SHP77 (cell line): ENCODE data around the gene INTS6.

Experiments used
- DNase-seq, 2 experiments: peaks; one replicate each; lab custom pipeline; 2025; lab: John Stamatoyannopoulos, UW

Gene INTS6

DNA sequence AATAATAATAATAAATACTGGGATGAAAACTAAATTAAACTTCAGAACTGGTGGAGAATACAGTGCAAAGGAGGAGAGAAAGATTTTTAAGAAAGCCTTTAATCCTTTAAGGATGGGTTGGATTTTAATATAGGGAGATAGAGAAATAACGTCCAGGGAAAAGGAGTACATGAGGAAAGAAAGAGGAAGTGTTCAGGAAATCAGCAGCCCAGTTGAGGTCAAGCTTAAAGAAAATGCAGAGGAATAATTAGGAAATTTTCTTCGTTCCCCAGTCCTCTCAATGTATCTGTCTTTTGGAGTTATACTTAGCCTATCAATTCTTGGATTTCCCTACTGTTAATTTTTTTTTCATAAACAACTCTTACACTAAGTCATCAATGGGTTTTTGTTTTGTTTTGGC lies 47.7 kb downstream of the INTS6 start:
- DNase-seq = no peak

DNA sequence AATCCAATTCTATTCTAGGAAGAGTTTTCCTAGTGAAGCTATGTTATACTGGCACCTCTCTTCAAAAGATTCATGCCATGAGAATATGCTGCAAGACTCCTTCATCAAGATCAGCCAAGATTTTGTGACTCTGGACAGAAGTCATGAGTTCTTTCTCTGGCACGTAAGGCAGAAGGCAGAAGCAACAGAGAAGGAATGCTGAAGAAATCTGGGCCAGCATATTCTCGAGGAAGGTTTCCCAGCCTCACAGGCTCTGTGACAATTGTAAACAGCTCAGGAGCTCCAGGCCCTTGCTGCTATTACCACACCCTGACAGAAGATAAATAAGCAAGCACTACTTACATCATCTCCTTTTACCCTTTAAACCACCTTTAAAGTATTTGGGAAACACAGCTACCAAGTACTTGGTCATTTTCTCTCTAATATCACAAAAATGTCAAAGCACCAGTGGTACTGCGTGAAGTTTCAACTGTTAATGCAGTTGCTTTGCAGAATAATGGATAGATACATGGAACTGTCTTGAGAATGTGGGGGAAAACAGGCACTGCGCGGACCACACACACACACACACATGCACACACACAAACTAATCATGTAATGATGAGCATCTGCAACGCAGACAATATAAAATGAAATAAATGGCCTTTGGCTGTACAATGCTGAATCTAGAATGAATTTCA lies 55.4 kb downstream of the INTS6 start:
- no peak for DNase-seq

DNA sequence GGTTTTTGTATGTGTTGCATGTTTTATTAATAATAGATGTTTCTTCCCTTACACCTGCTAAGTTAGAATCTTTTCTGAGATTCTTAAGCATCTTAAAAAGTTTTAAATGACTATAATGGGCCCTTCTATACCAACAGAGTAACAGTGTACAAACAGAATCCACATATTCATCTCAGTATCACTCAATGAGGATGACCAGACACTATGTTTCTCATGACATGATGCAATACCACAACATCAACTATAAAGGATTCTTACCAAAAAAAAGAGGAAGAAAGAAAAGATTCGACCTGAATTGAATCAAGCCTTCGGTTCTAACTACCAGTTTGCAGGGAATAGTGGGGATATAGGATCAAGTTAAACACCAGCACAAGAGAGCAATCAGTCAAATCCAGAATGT lies 56.5 kb downstream of the INTS6 start:
- DNase-seq = no peak

DNA sequence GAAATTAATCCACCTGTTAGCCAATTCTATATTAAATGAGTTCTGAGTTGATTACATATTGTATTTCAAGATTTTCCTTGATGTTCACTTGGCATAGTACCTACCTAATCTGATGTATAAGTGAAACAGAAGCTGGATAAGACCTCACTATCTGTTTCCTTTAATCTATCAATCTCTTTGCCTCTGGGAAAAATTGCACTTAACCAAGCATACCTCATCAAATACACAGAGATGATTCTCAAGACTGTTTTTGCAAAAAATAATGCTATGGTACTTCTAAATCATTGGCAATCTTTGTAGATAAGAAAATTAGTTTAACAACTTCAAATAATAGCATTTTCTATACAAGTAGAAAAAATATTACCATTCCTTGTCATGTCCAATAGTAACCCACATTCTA lies 58.1 kb downstream of the INTS6 start:
- no peak for DNase-seq

DNA sequence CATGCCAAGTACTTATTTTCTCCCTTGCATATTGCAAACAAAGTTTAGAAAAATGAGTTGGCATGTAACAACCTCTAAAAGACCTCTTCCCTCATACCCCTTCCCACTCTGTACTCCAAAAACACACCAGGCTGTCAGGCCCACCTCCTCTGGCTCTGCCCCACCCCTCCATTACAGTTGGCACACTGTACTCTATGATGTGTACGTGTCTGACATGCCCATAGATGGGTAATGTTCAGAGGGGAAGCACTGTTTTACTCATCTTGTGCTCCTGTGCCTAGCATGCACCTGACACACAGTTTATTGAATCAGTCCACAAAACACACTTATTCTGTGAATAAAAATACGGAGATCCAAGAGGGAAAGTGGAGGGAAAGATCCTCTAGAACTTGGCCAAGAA lies 67.7 kb downstream of the INTS6 start:
- DNase-seq = no peak

DNA sequence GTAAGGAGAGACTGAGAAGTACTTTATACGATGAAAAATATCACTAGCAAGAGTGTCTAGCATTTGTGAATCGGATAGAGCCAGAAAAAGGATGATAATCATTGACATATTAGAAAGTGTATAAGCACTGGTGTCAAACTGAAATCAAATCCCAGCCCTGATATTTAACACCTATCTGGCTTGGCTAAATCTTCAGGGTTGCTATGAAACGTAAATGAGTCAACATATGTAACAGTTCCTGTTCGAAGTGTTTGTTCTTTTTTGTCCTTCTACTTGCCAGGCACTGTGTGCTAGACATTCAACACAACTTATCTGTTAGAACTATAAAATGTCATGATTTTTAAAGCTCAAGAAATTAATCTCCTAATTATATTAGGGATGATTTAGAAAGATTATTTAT lies 72.6 kb downstream of the INTS6 start:
- DNase-seq = no peak

DNA sequence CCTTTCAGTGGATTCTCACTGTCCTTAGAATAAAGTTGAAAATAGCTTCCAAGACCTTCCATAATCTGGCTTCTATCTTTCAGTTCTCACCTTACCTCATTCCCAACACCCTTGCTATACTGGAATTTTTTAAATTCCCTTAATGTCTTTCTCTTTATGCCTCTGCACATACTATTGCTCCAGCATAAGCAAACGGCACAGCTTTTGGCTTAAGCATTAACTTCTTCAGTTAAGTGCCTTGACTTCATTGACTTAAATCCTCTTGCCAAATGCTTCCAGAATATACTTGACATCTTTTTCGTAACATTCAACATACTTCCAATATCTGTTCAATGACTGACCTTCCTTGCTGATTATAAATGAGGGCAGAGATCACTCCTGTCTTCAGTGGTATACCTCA lies 79.4 kb downstream of the INTS6 start:
- DNase-seq = no peak

DNA sequence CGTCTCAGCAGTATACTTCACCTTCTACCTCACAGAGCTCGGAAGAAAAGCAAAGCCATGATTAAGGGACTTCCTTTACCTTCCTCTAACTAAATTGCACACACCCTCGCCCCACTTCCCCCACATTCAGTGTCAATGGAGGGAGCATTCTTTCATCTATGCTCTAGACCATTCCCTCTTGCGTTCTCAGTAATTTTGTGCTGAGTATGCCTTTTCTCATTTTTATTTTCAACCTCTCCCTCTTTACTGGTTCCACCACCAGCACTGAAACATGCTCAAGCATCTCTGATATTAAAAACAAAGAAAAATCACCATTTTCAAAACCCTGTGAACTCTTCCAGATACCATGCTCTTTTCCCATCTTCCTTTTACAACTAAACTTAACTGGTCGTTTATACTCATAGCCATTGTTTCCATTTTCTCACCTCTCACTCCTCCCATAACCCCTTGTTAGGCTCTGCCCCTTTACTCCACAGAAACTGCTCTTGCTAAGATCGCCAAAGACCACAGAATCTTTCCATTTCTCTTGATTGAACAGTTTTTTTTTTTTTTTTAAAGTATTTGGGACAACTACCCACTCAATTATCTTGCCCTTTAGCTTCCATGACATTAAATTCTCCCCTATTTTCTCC lies 81.0 kb downstream of the INTS6 start:
- DNase-seq = no peak

DNA sequence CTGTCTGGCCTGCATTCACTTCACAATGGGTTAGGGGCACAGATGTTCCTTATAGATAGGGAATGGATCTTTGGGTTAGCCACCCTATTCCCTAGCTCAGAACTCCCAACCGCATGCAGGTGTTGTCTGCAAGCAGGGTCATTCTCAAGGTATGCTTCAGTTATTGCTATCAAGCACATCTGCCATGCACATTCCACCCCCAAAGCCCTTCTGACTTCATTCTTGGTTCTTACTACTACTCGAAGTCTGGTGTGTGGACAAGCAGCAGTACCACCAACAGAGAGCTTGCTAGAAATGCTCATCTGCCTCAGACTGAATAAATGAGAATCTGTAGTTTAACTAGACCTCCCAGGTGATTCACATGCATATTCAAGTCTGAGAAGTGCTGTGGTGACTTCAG lies 82.0 kb downstream of the INTS6 start:
- DNase-seq = no peak

DNA sequence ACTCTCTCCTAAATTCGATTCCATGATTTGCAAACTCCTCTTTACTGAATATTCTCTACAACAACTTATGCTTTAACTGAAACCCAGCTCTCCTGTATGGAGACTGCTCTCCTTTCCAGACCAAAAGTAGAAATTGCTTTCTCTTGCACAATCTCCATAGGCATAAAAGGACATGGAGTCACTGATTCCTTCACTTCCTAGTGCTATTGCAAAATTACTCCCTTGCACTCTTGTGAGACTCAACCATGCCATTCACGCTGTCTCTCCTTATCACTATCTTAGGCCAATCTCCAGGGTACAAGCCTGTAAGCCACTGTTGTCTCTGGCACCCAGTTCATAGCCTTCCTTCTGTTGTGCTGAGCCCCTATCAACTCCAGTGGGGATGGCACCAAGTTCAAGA lies 82.7 kb downstream of the INTS6 start:
- no peak for DNase-seq

DNA sequence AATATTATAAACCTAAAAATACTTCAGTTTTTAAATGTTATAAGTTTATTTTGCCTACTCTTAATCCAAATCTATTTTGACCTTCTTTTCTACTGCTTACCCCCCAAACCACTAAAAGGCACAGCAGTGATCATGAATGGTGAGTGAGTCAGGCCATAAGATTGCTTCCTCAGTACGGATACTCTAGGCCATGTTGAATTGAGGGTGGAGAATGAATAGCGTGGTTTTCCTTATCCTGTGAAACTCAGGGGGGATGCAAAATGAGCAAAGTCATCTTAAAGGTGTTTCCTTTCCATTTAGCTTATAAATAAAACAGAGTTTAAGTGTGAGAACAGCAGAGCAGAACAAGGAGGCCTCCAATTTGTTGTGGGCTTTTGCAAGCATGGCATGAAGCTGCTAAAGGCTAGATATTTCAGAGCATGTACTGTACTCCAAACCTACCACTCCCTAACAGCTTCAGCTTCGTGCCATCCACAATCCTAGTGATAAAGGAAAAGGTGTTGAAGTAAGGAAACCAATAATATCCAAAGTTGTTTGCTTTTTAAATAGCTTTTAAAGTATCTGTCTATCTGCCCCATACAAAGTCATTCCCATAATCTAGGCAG lies 88.3 kb downstream of the INTS6 start:
- no peak for DNase-seq

DNA sequence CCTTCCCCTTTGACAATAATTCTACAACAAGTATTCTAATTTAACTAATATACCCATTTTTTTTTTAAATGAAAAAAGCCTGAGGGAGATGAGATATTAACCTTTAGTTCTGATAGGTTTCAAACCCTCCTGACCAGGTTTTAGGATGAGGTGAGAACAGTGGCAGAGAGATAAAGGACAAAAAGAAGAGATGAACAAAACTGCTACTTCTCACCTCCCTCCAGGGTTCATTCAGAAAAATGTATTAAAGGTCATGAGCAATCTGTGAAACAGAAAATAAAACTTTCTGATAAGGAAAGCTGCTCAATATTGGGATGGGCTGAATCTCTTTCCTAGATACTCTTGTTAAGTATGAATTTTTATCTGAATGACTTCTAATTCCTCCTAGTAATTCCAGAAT lies 89.2 kb downstream of the INTS6 start:
- no peak for DNase-seq

DNA sequence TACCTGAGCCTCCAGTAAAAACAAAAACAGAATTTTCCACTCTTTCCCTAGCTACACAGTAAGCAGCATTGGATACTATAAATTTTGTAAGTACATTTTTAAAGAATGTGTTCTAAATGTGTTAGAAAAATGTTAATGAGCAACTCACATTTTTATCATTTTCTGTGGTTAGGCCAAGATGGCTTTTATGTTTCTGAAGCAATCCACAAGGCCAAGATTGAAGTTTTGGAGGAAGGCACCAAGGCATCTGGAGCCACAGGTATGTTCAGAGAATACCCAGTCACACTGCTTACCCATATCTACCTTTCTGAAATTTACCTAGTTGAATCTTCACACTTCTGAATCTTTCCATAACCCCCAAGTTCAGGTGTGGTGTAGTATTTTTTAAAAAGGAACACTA lies 91.7 kb downstream of the INTS6 start:
- DNase-seq = no peak

DNA sequence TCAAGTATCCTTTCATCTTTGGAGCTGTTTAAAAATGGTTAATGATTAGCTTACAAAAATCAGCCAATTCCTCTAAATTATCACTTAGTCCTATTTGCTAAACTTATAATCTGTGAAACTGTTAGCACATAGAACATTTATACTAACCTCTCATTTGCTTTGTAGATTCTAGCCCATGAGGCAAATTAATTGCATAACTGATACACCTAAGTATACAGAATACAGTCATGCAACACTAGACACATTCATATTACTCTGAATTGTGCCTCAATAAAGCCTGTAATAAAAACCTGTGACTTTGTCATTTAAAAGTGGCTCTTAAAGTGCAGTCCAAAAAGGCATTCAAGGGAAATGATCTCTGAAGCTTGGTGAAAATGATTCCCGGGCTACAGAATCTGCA lies 92.3 kb downstream of the INTS6 start:
- no peak for DNase-seq

DNA sequence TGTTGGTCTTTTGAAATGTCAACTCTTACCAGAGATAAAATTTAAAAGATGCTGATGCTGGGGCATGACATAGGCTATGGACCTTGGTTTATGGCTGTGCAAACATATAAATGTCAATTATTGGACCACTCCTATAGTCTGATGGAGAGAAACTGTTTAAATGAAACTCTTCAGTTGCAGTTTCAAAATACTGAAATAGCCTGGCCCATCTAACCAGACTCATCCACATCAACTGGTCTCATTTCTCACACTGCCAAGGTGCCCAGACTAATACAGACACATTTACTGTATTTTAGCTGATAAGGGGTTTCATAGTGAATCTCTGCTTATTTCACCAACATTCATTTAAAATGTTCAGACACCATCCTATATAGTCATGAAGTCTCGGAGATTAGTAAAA lies 93.5 kb downstream of the INTS6 start:
- DNase-seq = no peak

DNA sequence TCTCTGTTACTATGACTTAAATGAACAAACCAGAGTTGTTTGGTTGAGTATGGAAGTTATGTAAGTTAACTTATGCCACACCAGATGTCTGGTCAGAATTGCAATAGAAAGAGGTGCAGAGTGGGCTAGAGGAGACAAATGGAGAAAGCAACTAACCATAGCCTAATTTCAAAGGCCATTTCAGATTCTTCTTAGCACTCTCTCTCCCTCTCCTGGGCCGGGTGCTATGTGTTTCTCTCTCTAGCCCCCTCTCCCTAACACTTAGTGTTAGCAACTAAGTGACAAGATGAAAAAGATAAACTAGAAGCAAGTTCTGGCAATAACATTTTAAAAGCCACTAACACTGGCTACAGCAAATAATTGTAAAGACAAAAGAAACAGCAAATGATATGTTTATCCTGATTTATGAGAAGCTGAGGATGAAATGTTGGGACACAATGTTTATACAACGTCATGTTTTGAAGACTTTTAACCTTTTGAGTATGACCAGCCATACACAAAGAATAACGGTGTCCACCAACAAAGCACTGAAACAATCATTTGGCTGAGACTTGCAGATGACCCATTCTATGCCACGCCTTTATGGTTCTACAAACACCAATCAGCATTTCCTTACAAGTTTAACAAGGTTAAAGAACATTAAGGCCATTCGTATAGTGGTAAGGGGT lies 94.8 kb downstream of the INTS6 start:
- DNase-seq = no peak

DNA sequence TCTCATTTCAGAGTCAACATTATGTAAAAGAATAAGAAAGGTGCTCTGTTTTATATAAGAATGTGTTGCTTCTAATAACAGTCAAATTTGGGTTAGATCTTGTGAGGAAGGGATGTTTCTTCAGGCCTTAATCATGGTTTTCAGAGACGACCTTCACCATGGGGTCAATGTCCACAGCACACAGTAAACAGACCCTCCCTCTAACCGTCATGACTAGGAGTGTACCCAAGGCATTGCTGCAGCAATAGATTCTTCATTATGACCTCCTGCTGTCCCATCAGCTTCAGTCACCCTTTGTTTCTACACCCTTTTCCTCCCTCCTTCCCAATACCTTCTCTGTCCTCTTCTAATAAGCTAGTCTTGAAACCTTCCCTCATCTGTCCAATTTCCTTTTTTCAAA lies 97.6 kb downstream of the INTS6 start:
- no peak for DNase-seq

DNA sequence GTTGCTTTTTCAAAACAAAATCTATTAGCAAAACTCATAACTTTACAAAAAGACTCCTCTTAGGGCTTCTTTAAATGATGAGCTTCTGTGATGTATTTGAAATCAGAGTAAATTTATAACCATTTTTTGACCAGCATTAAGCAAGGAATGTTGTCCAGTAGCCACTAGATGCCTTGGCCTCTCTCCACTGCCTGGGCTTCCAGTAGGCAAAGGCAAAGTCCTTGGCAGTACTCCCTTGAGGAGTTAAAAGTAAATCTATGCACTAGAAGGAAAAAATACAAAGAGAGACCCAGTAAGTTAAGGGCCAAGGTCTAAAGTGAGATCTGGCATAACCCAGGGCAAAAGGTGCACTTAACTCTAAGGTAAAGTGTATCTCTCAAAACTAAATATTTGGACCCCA lies 103.8 kb downstream of the INTS6 start:
- DNase-seq = no peak

DNA sequence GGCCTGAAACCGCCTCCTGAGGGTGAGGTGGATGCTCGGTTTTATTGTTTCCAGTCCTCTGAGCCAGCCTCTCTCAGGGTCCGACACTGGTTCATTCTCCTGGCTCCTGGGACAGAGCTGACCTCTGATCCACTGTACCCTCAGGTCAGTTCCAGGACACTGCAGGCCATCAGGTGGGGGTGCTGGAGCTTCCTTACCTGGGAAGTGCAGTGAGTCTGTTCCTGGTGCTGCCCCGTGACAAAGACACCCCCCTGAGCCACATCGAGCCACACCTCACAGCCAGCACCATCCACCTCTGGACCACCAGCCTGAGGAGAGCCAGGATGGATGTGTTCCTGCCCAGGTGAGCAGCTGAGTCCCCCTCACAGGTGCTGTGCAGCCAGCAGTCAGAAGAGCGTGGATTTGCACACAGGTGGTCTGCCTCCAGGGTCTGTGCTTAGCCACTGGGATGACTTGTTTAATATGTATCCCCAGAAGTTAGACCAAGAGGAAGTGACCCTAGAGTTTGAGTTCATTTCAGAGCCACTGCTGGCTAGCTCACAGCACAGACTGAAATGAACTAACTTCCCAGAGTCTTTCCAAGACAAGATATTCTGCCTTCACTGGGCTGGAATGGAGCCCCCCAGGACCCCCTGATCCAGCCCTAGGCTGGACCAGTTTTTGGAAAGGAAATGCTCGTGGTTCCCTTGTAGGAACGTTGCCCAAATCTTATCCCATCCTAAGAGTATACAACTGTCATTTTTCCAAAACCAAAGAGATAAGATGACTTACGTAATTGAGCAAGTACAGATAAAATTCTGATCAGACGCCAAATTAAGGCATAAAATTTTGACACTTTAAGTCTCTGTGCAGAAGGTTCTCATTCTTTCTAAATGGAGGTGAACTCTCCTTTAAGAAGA lies 104.5 kb downstream of the INTS6 start:
- no peak for DNase-seq

DNA sequence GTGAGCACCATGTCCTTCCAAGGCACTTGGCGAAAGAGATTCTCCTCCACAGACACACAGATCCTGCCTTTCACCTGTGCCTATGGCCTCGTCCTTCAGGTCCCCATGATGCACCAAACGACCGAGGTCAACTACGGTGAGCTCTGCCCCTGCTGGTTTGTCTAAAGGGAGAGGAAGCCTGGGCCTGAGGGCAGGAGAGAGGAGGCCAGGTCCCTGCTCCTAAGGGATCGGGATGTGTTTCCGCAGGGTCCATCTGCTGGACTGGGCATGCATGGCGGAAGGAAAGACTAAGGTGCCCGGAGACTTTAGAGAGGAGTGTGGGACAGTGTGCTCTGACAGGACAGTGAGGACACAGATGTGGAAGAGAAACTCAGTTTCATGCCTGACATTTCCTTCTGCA lies 105.7 kb downstream of the INTS6 start:
- DNase-seq = no peak

DNA sequence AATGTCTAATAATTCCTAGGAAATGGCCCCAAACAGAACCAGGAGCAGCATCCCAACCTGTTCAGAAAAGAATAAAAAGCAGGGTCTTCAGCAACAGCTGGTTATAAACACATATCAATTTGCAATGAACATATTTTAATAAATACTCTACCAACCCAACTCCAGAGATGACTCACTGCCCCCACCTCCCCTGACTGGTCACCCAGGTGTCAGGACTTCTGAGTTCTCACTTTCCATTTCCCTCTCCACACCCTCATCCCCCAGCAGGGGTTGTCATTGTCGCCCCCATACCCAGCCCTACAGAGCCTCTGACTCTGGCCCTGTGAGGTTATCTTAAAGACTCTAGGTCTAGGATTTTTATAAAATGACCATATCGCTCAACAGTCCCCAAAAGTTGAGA lies 106.4 kb downstream of the INTS6 start:
- no peak for DNase-seq

DNA sequence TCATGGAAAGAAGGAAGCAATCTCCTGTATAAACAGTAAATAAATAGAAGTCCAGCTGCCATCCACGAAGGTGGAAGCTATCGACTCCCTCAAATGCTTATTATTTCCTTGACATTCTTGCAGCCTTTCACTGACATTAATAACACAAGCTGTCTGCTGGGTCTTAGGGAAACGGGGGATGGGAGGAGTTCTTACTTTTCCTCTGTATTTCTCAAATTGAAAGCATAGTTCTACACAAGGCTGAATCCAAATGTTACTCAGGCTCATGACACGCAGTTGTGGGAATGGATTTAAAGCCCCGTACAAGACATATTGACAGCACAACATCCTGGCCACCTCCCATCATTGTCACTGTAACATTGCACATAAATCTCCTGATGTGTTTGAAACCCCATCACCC lies 109.4 kb downstream of the INTS6 start:
- no peak for DNase-seq
